Liver (tissue), 9 donors: ENCODE measurements around the gene ZFP36. TPM values are rescaled to one million over a fixed set of nuclear protein-coding genes. Genes with fewer than 3 reads are reported as not detected.

ENCODE experiments used
- DNase-seq: peaks from one replicate; pipeline ENCODE4 v3.0.0-alpha.2; 2017; ENCODE audit warnings: low spot score
- H3K27ac ChIP-seq, 2 donors: one replicate each; pipeline ENCODE4 v1.7.0; 2013; ENCODE audit warnings: inconsistent platforms in 2 of 2, low read length in 2 of 2, control low read depth in 1 of 2, low read depth in 1 of 2, mild to moderate bottlenecking in 1 of 2
- H3K27me3 ChIP-seq, 4 donors: one replicate each; pipeline versions ENCODE4 v1.6.1 to v1.7.0; 2013; ENCODE audit warnings: low read length in 3 of 4, inconsistent platforms in 1 of 4, mild to moderate bottlenecking in 1 of 4, moderate library complexity in 1 of 4; ENCODE audit not compliant: control insufficient read depth in 4 of 4, insufficient read depth in 4 of 4
- H3K36me3 ChIP-seq, 4 donors: one replicate each; pipeline versions ENCODE4 v1.6.1 to v1.7.0; 2013; ENCODE audit warnings: low read length in 3 of 4, mild to moderate bottlenecking in 3 of 4, low read depth in 1 of 4, moderate library complexity in 1 of 4; ENCODE audit not compliant: control insufficient read depth in 4 of 4, insufficient read depth in 3 of 4
- H3K4me1 ChIP-seq, 4 donors: one replicate each; pipeline versions ENCODE4 v1.6.1 to v1.7.0; 2013; ENCODE audit warnings: low read length in 3 of 4, mild to moderate bottlenecking in 3 of 4, moderate library complexity in 1 of 4; ENCODE audit not compliant: control insufficient read depth in 4 of 4, insufficient read depth in 4 of 4
- H3K4me3 ChIP-seq, 3 donors: one replicate each; pipeline versions ENCODE4 v1.6.1 to v1.7.0; 2013; ENCODE audit warnings: low read length in 3 of 3, control low read depth in 1 of 3, low read depth in 1 of 3, mild to moderate bottlenecking in 1 of 3
- H3K9ac ChIP-seq, 2 donors: one replicate each; pipeline ENCODE4 v1.7.0; 2013; ENCODE audit warnings: low read length in 2 of 2, mild to moderate bottlenecking in 2 of 2, moderate library complexity in 2 of 2, control low read depth in 1 of 2, low read depth in 1 of 2
- H3K9me3 ChIP-seq, 4 donors: one replicate each; pipeline versions ENCODE4 v1.6.1 to v1.7.0; 2013; ENCODE audit warnings: low read length in 3 of 4; ENCODE audit not compliant: control insufficient read depth in 4 of 4
- EGR1 ChIP-seq, 2 donors: IDR thresholded peaks; 2 replicates each; pipeline ENCODE4 v1.6.1; 2016 to 2018; ENCODE audit warnings: antibody characterized with exemption in 2 of 2, low read depth in 2 of 2
- FOXA1 ChIP-seq: IDR thresholded peaks from 2 replicates; pipeline ENCODE4 v1.6.1; 2016; ENCODE audit warnings: antibody characterized with exemption
- FOXA2 ChIP-seq: IDR thresholded peaks from 2 replicates; pipeline ENCODE4 v1.6.1; 2016; ENCODE audit warnings: antibody characterized with exemption
- GABPA ChIP-seq, 2 donors: IDR thresholded peaks in 1 of 2; conservative IDR thresholded peaks in 1 of 2; 2 replicates each; pipeline ENCODE4 v1.6.1; 2016; ENCODE audit warnings: antibody characterized with exemption in 2 of 2, mild to moderate bottlenecking in 1 of 2, moderate library complexity in 1 of 2
- HNF4A ChIP-seq, 2 donors: conservative IDR thresholded peaks; 2 replicates each; pipeline ENCODE4 v1.6.1; 2016; ENCODE audit warnings: antibody characterized with exemption in 2 of 2, mild to moderate bottlenecking in 2 of 2
- HNF4G ChIP-seq: IDR thresholded peaks from 2 replicates; pipeline ENCODE4 v1.6.1; 2016; ENCODE audit warnings: antibody characterized with exemption
- JUND ChIP-seq, 2 donors: IDR thresholded peaks; 2 replicates each; pipeline ENCODE4 v1.6.1; 2016; ENCODE audit warnings: antibody characterized with exemption in 2 of 2
- NR2F2 ChIP-seq: IDR thresholded peaks from 2 replicates; pipeline ENCODE4 v1.6.1; 2016; ENCODE audit warnings: antibody characterized with exemption
- RAD21 ChIP-seq, 2 donors: IDR thresholded peaks; 2 replicates each; pipeline ENCODE4 v1.6.1; 2016; ENCODE audit warnings: antibody characterized with exemption in 2 of 2, mild to moderate bottlenecking in 2 of 2
- RXRA ChIP-seq, 2 donors: IDR thresholded peaks; 2 replicates each; pipeline ENCODE4 v1.6.1; 2017 to 2018; ENCODE audit warnings: antibody characterized with exemption in 2 of 2, mild to moderate bottlenecking in 1 of 2
- SP1 ChIP-seq: IDR thresholded peaks from 2 replicates; pipeline ENCODE4 v1.6.1; 2018; ENCODE audit warnings: antibody characterized with exemption, mild to moderate bottlenecking
- TAF1 ChIP-seq: conservative IDR thresholded peaks from 2 replicates; pipeline ENCODE4 v1.6.1; 2016; ENCODE audit warnings: antibody characterized with exemption, mild to moderate bottlenecking
- YY1 ChIP-seq: IDR thresholded peaks from 2 replicates; pipeline ENCODE4 v1.6.1; 2016; ENCODE audit warnings: antibody characterized with exemption, mild to moderate bottlenecking
- WGBS: extraction: QIAGEN DNeasy Blood & Tissue Kit; methylation state at CpG from one replicate; pipeline ENCODE4 v1.1.7; 2013; 5-methylcytosine and 5-hydroxymethylcytosine counted together
- polyA plus RNA-seq, 2 donors: library from polyadenylated mRNA; stranded (reverse) in 1 of 2; unstranded in 1 of 2; fragments of 200-250 nt in 1 of 2; fragments of >200 nt in 1 of 2; fragmentation: Nextera tagmentation in 1 of 2; extraction: Ambion mirVana in 1 of 2; gene quantifications; one replicate each; pipeline versions ENCODE4 v1.2.1 to v1.2.3, GENCODE V29; 2013 to 2015
- total RNA-seq, 2 donors: library from RNA; depleted of rRNA; stranded (reverse); fragments of >200 nt; gene quantifications; one replicate each; pipeline ENCODE4 v1.2.3, GENCODE V29; 2014
- TF ChIP-seq, protein P1 (sequence below): IDR thresholded peaks from 2 replicates; pipeline ENCODE4 v1.6.1; 2016; ENCODE audit warnings: antibody characterized with exemption, mild to moderate bottlenecking
- TF ChIP-seq, protein P2 (sequence below): fragments of 150-350 bp; IDR thresholded peaks from 2 replicates; pipeline ENCODE4 v1.5.1; 2017; ENCODE audit warnings: improper control_type of control experiment, low read depth, low read length; ENCODE audit not compliant: missing input control
- TF ChIP-seq, protein P3 (sequence below): IDR thresholded peaks from 2 replicates; pipeline ENCODE4 v1.6.1; 2016; ENCODE audit warnings: antibody characterized with exemption
- donor health status: healthy.
- donor health status: healthy.
- donor health status: healthy.
- donor health status: healthy.
- donor health status: healthy.

ZFP36 gene
- total and polyA plus RNA-seq, 4 donors = 3.6 to 91.9 (median 35.5) TPM

DNA sequence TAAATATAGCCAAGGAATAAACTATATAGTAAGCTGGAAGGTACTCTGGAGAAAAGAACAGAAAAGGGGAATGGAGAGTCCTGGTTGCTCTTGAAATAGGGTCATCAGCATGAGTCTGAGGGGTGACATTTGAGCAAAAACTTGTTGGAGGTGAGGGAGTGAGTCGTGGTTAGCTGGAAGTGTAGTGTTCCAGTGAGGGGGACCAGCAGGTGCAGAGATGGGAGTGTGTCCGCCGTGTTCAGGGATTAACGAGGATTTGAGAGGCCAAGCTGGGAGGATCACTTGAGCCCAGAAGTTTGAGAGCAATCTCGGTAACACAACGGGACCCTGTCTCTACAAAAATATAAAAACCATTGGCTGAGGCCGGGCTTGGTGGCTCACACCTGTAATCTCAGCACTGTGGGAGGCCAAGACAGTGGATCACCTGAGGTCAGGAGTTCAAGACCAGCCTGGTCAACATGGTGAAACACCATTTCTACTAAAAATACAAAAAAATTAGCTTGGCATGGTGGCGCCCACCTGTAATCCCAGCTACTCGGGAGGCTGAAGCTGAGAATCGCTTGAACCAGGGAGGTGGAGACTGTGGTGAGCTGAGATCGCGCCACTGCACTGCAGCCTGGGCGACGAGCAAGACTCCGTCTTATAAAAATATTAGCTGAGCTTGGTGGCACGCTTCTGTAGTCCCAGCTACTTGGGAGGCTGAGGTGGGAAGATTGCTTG lies 39.9 kb downstream of the ZFP36 start:
- WGBS = 88% methylated on average over 16 of the region's 16 CpGs
- Histone ChIP-seq H3K4me3 (peak overlapping the region; percentile 72 to 99 (median 87)), H3K27ac (peak overlapping the region in 1 of 2 donors; percentile 75), H3K9me3 (no peaks in the 10 kb centered on the region), H3K36me3 (peaks cover 0 to 5% (median under 1%) of the 10 kb centered on the region in 4 donors), H3K9ac (peak overlapping the region; percentile 89 to 99), H3K27me3 (no peaks in the 10 kb centered on the region), H3K4me1 (peaks cover 13 to 38% (median 26%) of the 10 kb centered on the region in 4 donors)
- no peak for DNase-seq
- TF ChIP-seq, protein P1, sequence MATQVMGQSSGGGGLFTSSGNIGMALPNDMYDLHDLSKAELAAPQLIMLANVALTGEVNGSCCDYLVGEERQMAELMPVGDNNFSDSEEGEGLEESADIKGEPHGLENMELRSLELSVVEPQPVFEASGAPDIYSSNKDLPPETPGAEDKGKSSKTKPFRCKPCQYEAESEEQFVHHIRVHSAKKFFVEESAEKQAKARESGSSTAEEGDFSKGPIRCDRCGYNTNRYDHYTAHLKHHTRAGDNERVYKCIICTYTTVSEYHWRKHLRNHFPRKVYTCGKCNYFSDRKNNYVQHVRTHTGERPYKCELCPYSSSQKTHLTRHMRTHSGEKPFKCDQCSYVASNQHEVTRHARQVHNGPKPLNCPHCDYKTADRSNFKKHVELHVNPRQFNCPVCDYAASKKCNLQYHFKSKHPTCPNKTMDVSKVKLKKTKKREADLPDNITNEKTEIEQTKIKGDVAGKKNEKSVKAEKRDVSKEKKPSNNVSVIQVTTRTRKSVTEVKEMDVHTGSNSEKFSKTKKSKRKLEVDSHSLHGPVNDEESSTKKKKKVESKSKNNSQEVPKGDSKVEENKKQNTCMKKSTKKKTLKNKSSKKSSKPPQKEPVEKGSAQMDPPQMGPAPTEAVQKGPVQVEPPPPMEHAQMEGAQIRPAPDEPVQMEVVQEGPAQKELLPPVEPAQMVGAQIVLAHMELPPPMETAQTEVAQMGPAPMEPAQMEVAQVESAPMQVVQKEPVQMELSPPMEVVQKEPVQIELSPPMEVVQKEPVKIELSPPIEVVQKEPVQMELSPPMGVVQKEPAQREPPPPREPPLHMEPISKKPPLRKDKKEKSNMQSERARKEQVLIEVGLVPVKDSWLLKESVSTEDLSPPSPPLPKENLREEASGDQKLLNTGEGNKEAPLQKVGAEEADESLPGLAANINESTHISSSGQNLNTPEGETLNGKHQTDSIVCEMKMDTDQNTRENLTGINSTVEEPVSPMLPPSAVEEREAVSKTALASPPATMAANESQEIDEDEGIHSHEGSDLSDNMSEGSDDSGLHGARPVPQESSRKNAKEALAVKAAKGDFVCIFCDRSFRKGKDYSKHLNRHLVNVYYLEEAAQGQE = no peak
- TF ChIP-seq TAF1 = no peak
- TF ChIP-seq, protein P2, sequence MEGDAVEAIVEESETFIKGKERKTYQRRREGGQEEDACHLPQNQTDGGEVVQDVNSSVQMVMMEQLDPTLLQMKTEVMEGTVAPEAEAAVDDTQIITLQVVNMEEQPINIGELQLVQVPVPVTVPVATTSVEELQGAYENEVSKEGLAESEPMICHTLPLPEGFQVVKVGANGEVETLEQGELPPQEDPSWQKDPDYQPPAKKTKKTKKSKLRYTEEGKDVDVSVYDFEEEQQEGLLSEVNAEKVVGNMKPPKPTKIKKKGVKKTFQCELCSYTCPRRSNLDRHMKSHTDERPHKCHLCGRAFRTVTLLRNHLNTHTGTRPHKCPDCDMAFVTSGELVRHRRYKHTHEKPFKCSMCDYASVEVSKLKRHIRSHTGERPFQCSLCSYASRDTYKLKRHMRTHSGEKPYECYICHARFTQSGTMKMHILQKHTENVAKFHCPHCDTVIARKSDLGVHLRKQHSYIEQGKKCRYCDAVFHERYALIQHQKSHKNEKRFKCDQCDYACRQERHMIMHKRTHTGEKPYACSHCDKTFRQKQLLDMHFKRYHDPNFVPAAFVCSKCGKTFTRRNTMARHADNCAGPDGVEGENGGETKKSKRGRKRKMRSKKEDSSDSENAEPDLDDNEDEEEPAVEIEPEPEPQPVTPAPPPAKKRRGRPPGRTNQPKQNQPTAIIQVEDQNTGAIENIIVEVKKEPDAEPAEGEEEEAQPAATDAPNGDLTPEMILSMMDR = no peak
- no peak for TF ChIP-seq NR2F2
- no peak for TF ChIP-seq RAD21 (IDR thresholded peaks at IDR 0.05)
- TF ChIP-seq EGR1 (IDR thresholded peaks at IDR 0.05; ENCODE audit: low read depth in 2 of 2) = no peak
- TF ChIP-seq YY1 = no peak
- no peak for TF ChIP-seq HNF4G
- no peak for TF ChIP-seq FOXA2
- TF ChIP-seq FOXA1 = no peak
- TF ChIP-seq JUND (IDR thresholded peaks at IDR 0.05) = no peak
- no peak for TF ChIP-seq RXRA (IDR thresholded peaks at IDR 0.05)
- TF ChIP-seq GABPA (IDR thresholded peaks at IDR 0.05 in 1 of 2, conservative IDR thresholded peaks at IDR 0.05 in 1 of 2) = no peak

DNA sequence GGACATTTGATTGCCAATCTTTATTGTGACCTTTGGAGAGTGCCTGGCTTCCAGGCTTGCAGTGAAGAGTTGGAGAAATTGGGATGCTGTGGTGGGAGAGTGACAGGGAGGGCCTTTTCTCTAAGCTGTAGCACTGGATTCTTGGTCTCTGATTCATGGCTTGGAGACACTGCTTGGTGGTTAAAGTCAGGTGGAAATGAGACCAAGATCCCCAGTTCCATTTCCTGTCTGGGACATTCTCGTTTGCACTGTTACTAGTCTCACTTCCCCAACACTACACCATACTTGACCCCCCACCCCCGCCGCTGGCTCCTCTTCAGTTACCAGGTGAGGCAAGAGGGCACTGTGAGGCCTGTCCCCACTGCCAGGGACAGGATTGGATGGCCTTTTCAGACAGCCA lies 41.6 kb downstream of the ZFP36 start:
- Histone ChIP-seq H3K9ac (no peak overlapping the region), H3K27ac (no peak overlapping the region), H3K27me3 (no peaks in the 10 kb centered on the region), H3K36me3 (peaks cover 0 to 13% (median 4%) of the 10 kb centered on the region in 4 donors), H3K4me3 (no peak overlapping the region), H3K4me1 (peaks cover 13 to 38% (median 27%) of the 10 kb centered on the region in 4 donors), H3K9me3 (no peaks in the 10 kb centered on the region)
- TF ChIP-seq RAD21 (IDR thresholded peaks at IDR 0.05) = no peak
- TF ChIP-seq RXRA (IDR thresholded peaks at IDR 0.05) = no peak
- TF ChIP-seq FOXA1 = no peak
- no peak for TF ChIP-seq FOXA2
- TF ChIP-seq, protein P2 = no peak
- TF ChIP-seq SP1 = no peak
- no peak for TF ChIP-seq HNF4A (conservative IDR thresholded peaks at IDR 0.05)
- no peak for TF ChIP-seq NR2F2
- TF ChIP-seq TAF1 = no peak
- TF ChIP-seq, protein P3, sequence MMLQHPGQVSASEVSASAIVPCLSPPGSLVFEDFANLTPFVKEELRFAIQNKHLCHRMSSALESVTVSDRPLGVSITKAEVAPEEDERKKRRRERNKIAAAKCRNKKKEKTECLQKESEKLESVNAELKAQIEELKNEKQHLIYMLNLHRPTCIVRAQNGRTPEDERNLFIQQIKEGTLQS = no peak
- TF ChIP-seq EGR1 (IDR thresholded peaks at IDR 0.05; ENCODE audit: low read depth in 2 of 2) = no peak
- TF ChIP-seq, protein P1 = no peak
- 75% methylated on average over 3 of the region's 3 CpGs for WGBS
- no peak for DNase-seq
